HTERT RPE-1 (cell line): ENCODE results near the gene TNNI2.

Experiments
- in situ Hi-C: fragments of 300-500 bp; cut with MboI; formaldehyde crosslinking; loops from 4 replicates; pipeline ENCODE4 v1.14.3; 2020; ENCODE audit warnings: low sequenced_read_pairs

TNNI2 gene

GRCh38 chr11:1844221-1845094, 5.7 kb downstream of the TNNI2 start:
- in situ Hi-C loops = no loop called here

- in situ Hi-C loops = no loop called here
Observed at GRCh38 chr11:1845095-1845429, 6.3 kb downstream of the TNNI2 start.

- in situ Hi-C loops = no loop called here
Observed at GRCh38 chr11:1845561-1846452, 7.0 kb downstream of the TNNI2 start.

GRCh38 chr11:1846453-1846932, 7.7 kb downstream of the TNNI2 start:
- in situ Hi-C loops = no loop called here

- in situ Hi-C loops = no loop called here
Observed at GRCh38 chr11:1847006-1847735, 8.4 kb downstream of the TNNI2 start.

GRCh38 chr11:1847926-1848639, 9.3 kb downstream of the TNNI2 start:
- in situ Hi-C loops = no loop called here

- in situ Hi-C loops = no loop called here
Observed at GRCh38 chr11:1848640-1849430, 10.1 kb downstream of the TNNI2 start.

- in situ Hi-C loops = no loop called here
Observed at GRCh38 chr11:1851468-1852180, 12.8 kb downstream of the TNNI2 start.

GRCh38 chr11:1852271-1852876, 13.6 kb downstream of the TNNI2 start:
- in situ Hi-C loops = no loop called here

GRCh38 chr11:1852877-1853276, 14.1 kb downstream of the TNNI2 start, which contains the start of gene LSP1:
Gene LSP1 (plus strand): TSS chr11:1853084. CDS start chr11:1853145, 61 bp downstream.
- in situ Hi-C loops = no loop called here

- in situ Hi-C loops = no loop called here
Observed at GRCh38 chr11:1853376-1854131, 14.8 kb downstream of the TNNI2 start.

- in situ Hi-C loops = no loop called here
Observed at GRCh38 chr11:1854132-1854948, 15.6 kb downstream of the TNNI2 start.

GRCh38 chr11:1854949-1855885, 16.4 kb downstream of the TNNI2 start:
- in situ Hi-C loops = no loop called here

GRCh38 chr11:1855886-1856265, 17.1 kb downstream of the TNNI2 start:
- in situ Hi-C loops = no loop called here

GRCh38 chr11:1856306-1857005, 17.7 kb downstream of the TNNI2 start:
- in situ Hi-C loops = no loop called here
